Chondrocyte (in vitro differentiated cells): ENCODE results near the gene SPACA6. TPM values are rescaled to one million over a fixed set of nuclear protein-coding genes. Genes with fewer than 3 reads are reported as not detected.

Source experiments
- DNase-seq: peaks from one replicate; pipeline ENCODE4 v3.0.0; 2021; ENCODE audit warnings: mixed read lengths, low spot score
- H3K27ac Mint-ChIP-seq: one replicate; pipeline ENCODE4 v1.8.0; 2021; ENCODE audit warnings: mild to moderate bottlenecking, moderate library complexity, mixed read lengths; ENCODE audit not compliant: unreplicated experiment
- H3K27me3 Mint-ChIP-seq: 2 replicates; pipeline ENCODE4 v1.8.0; 2021; ENCODE audit warnings: low read depth, mixed read lengths
- H3K36me3 Mint-ChIP-seq: 2 replicates; pipeline ENCODE4 v1.8.0; 2021; ENCODE audit warnings: low read depth, mixed read lengths
- H3K4me1 Mint-ChIP-seq: 2 replicates; pipeline ENCODE4 v1.8.0; 2021; ENCODE audit warnings: low read depth, mild to moderate bottlenecking, mixed read lengths
- H3K4me3 Mint-ChIP-seq: one replicate; pipeline ENCODE4 v1.8.0; 2021; ENCODE audit warnings: mild to moderate bottlenecking, moderate library complexity, mixed read lengths; ENCODE audit not compliant: unreplicated experiment
- H3K9me3 Mint-ChIP-seq: 2 replicates; pipeline ENCODE4 v1.8.0; 2021; ENCODE audit warnings: low read depth, mixed read lengths
- CTCF ChIP-seq: fragments of 200-600 bp; sonication (generic); IDR thresholded peaks from 2 replicates; pipeline ENCODE4 v1.5.0; 2021; ENCODE audit warnings: antibody characterized with exemption, mild to moderate bottlenecking, moderate library complexity
- total RNA-seq: library from RNA; stranded (reverse); gene quantifications from 3 replicates; pipeline ENCODE4 v1.2.1, GENCODE V29; 2021

SPACA6 gene
- total RNA-seq, 1 donor from 2014 or later = 20.4 TPM

GRCh38 chr19:51680474-51680873 is 12.7 kb upstream of the SPACA6 start:
- Mint-ChIP-seq H3K4me1 (no peaks in the 10 kb centered on the region), H3K27me3 (peaks cover 13% of the 10 kb centered on the region), H3K27ac (no peak overlapping the region), H3K9me3 (no peaks in the 10 kb centered on the region), H3K4me3 (no peak overlapping the region), H3K36me3 (no peaks in the 10 kb centered on the region)
- DNase-seq = no peak
- TF ChIP-seq CTCF = no peak

GRCh38 chr19:51681286-51681941 is 11.7 kb upstream of the SPACA6 start:
- no peak for TF ChIP-seq CTCF
- Mint-ChIP-seq H3K4me1 (peaks cover 4% of the 10 kb centered on the region), H3K9me3 (no peaks in the 10 kb centered on the region), H3K27me3 (peaks cover 13% of the 10 kb centered on the region), H3K27ac (no peak overlapping the region), H3K36me3 (no peaks in the 10 kb centered on the region), H3K4me3 (no peak overlapping the region)
- no peak for DNase-seq

- Mint-ChIP-seq H3K27me3 (peaks cover under 1% of the 10 kb centered on the region), H3K36me3 (no peaks in the 10 kb centered on the region), H3K4me3 (no peak overlapping the region), H3K9me3 (no peaks in the 10 kb centered on the region), H3K27ac (peak overlapping the region; percentile 27), H3K4me1 (peaks cover 22% of the 10 kb centered on the region)
- TF ChIP-seq CTCF = no peak
- no peak for DNase-seq
Observed at GRCh38 chr19:51686171-51686570, 7.0 kb upstream of the SPACA6 start.

GRCh38 chr19:51687791-51688670 is 5.1 kb upstream of the SPACA6 start:
- Mint-ChIP-seq H3K4me1 (peaks cover 39% of the 10 kb centered on the region), H3K27ac (peak overlapping the region; percentile 98), H3K9me3 (no peaks in the 10 kb centered on the region), H3K4me3 (peak overlapping the region; percentile 88), H3K36me3 (peaks cover 7% of the 10 kb centered on the region), H3K27me3 (no peaks in the 10 kb centered on the region)
- no peak for DNase-seq
- TF ChIP-seq CTCF = no peak

GRCh38 chr19:51688671-51689571 is 4.2 kb upstream of the SPACA6 start:
- Mint-ChIP-seq H3K4me1 (peaks cover 47% of the 10 kb centered on the region), H3K36me3 (peaks cover 11% of the 10 kb centered on the region), H3K4me3 (peak overlapping the region; percentile 88), H3K27ac (peak overlapping the region; percentile 98), H3K27me3 (no peaks in the 10 kb centered on the region), H3K9me3 (no peaks in the 10 kb centered on the region)
- TF ChIP-seq CTCF = no peak
- peak; percentile 96 for DNase-seq
